ENCODE data around the gene APBA2. TPM values are rescaled to one million over a fixed set of nuclear protein-coding genes. Genes with fewer than 3 reads are reported as not detected.

APBA2 gene
- total RNA-seq, 4 donors from 2014 or later, result 1.6 to 8.2 (median 2.5) TPM

GRCh38 chr15:28978011-28978378 lies 92.2 kb downstream of the APBA2 start:
- H3K9me3 ChIP-seq, result no peaks in the 10 kb centered on the region
- no peaks in the 10 kb centered on the region for H3K36me3 ChIP-seq
- in situ Hi-C loops (cut with MboI; ENCODE audit: low pct_ligation_motif_present in 1 of 4, low pct_unique_long_range_greater_than_20kb in 1 of 4, low sequenced_read_pairs in 3 of 4), result no loop called here
- no peak for DNase-seq
- intact Hi-C loops (cut with DNase I; ENCODE audit: low total_unique reads), result no loop called here
- 58 to 69% methylated on average over 5 to 7 of the region's 7 CpGs for WGBS, 2 donors (ENCODE audit: low coverage in 1 of 2)
- H3K27me3 ChIP-seq, result no peaks in the 10 kb centered on the region
- H3K4me1 ChIP-seq, result no peaks in the 10 kb centered on the region
- no peak overlapping the region for H3K4me3 ChIP-seq
- TF ChIP-seq EP300 (IDR thresholded peaks at IDR 0.05; ENCODE audit: low read depth), result no peak
- TF ChIP-seq POLR2A (IDR thresholded peaks at IDR 0.05), result no peak
- no peak for TF ChIP-seq POLR2AphosphoS5 (IDR thresholded peaks at IDR 0.05)
- TF ChIP-seq, protein P1, sequence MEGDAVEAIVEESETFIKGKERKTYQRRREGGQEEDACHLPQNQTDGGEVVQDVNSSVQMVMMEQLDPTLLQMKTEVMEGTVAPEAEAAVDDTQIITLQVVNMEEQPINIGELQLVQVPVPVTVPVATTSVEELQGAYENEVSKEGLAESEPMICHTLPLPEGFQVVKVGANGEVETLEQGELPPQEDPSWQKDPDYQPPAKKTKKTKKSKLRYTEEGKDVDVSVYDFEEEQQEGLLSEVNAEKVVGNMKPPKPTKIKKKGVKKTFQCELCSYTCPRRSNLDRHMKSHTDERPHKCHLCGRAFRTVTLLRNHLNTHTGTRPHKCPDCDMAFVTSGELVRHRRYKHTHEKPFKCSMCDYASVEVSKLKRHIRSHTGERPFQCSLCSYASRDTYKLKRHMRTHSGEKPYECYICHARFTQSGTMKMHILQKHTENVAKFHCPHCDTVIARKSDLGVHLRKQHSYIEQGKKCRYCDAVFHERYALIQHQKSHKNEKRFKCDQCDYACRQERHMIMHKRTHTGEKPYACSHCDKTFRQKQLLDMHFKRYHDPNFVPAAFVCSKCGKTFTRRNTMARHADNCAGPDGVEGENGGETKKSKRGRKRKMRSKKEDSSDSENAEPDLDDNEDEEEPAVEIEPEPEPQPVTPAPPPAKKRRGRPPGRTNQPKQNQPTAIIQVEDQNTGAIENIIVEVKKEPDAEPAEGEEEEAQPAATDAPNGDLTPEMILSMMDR (IDR thresholded peaks at IDR 0.05), result no peak
- no peak overlapping the region for H3K27ac ChIP-seq

DNA sequence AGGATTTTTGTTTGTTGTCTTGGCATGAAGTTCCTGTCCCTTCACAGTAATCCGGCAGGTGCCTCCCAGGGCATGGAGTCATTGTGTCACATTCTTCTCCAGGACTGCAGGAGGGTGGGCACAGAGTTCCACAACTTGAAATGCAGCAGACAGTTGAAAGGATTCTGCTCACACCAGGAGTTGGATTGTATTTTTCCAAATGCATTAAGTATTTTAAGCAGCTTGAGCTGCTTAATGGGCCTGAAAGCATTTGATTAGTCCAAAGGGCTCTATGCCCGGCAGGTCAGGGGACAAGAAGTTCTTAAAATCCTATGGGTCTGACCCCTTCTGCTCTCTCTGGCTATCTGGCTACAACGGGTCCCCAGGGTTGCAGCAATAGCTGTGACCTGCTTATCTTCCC lies 92.9 kb downstream of the APBA2 start:
- H3K27ac ChIP-seq, result no peak overlapping the region
- in situ Hi-C loops (cut with MboI; ENCODE audit: low pct_ligation_motif_present in 1 of 4, low pct_unique_long_range_greater_than_20kb in 1 of 4, low sequenced_read_pairs in 3 of 4), result no loop called here
- H3K9me3 ChIP-seq, result no peaks in the 10 kb centered on the region
- WGBS, 2 donors (ENCODE audit: low coverage in 1 of 2), result 81% methylated on average over 3 of the region's 3 CpGs; no CpG with 5 or more reads in 1 of the 2 donors
- DNase-seq, result no peak
- no peaks in the 10 kb centered on the region for H3K4me1 ChIP-seq
- no peaks in the 10 kb centered on the region for H3K27me3 ChIP-seq
- no peaks in the 10 kb centered on the region for H3K36me3 ChIP-seq
- TF ChIP-seq EP300 (IDR thresholded peaks at IDR 0.05; ENCODE audit: low read depth) (no peak), POLR2AphosphoS5 (IDR thresholded peaks at IDR 0.05) (no peak), POLR2A (IDR thresholded peaks at IDR 0.05) (no peak)
- TF ChIP-seq, protein P1 (IDR thresholded peaks at IDR 0.05), result no peak
- intact Hi-C loops (cut with DNase I; ENCODE audit: low total_unique reads), result no loop called here
- H3K4me3 ChIP-seq, result no peak overlapping the region

DNA sequence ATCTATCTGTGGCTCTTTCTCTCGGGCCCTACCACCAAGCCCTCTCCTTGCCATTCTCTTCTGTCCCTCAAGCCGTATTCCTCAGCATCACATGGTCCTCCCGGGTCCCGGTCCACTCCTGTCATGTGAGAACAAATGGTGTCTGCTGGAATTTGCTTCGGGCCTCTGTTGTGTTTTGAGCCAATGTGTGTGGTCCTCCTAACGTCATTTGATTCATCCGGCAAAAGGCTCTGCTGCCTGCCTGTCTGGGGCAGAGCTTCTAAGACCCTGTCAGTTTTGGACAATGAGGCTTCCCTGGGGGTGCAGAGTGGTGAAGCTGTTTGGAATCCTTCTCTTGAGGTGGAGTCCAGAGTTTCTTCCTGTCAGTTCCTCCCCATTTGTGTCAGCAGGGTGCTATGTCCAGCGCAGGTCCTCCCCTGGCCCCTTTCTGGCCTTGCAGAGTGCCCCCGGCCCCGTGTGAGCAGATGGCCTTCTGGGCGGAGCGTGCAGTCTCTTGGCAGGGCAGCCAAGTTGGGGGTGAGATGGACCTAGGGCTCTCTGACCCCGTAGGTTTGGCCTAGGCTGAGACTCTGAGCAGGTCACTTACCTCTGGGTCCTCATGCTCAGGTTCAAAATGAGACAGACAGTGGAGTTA lies 93.6 kb downstream of the APBA2 start:
- TF ChIP-seq, protein P1 (IDR thresholded peaks at IDR 0.05), result no peak
- TF ChIP-seq EP300 (IDR thresholded peaks at IDR 0.05; ENCODE audit: low read depth), result no peak
- no peak for TF ChIP-seq POLR2AphosphoS5 (IDR thresholded peaks at IDR 0.05)
- TF ChIP-seq POLR2A (IDR thresholded peaks at IDR 0.05), result no peak
- H3K27ac ChIP-seq, result no peak overlapping the region
- intact Hi-C loops (cut with DNase I; ENCODE audit: low total_unique reads), result no loop called here
- in situ Hi-C loops (cut with MboI; ENCODE audit: low pct_ligation_motif_present in 1 of 4, low pct_unique_long_range_greater_than_20kb in 1 of 4, low sequenced_read_pairs in 3 of 4), result no loop called here
- WGBS, 2 donors (ENCODE audit: low coverage in 1 of 2), result 71% methylated on average over 13 of the region's 13 CpGs; no CpG with 5 or more reads in 1 of the 2 donors
- DNase-seq, result no peak
- no peaks in the 10 kb centered on the region for H3K27me3 ChIP-seq
- no peaks in the 10 kb centered on the region for H3K4me1 ChIP-seq
- H3K9me3 ChIP-seq, result no peaks in the 10 kb centered on the region
- no peaks in the 10 kb centered on the region for H3K36me3 ChIP-seq
- H3K4me3 ChIP-seq, result no peak overlapping the region

DNA sequence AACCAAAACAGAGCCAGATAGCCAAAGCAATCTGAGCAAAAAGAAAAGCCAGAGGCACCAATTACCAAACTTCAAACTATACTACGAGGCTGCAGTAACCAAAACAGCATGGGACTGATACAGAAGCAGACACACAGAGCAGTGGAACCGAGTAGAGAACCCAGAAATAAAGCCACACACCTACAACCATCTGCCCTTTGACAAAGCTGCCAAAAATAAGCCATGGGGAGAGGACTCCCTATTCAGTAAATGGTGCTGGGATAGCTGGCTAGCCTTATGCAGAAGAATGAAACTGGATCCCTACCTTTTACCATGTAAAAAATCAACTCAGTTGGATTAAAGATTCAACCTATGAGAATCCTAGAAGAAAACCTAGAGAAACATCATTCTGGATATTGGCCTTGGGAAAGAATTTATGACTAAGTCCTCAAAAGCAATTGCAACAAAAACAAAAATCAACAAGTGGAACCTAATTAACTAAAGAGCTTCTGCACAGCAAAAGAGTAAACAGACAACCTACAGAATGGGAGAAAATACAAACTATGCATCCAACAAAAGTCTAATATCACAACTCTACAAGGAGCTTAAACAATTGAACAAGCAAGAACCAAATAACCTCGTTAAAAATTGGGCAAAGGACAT lies 95.1 kb downstream of the APBA2 start:
- H3K27me3 ChIP-seq, result no peaks in the 10 kb centered on the region
- no peak for DNase-seq
- intact Hi-C loops (cut with DNase I; ENCODE audit: low total_unique reads) (no loop called here), in situ Hi-C loops (cut with MboI; ENCODE audit: low pct_ligation_motif_present in 1 of 4, low pct_unique_long_range_greater_than_20kb in 1 of 4, low sequenced_read_pairs in 3 of 4) (no loop called here)
- no peak overlapping the region for H3K27ac ChIP-seq
- no peaks in the 10 kb centered on the region for H3K4me1 ChIP-seq
- WGBS, 2 donors (ENCODE audit: low coverage in 1 of 2), result 48 to 73% methylated on average over 3 of the region's 3 CpGs
- TF ChIP-seq, protein P1 (IDR thresholded peaks at IDR 0.05), result no peak
- TF ChIP-seq EP300 (IDR thresholded peaks at IDR 0.05; ENCODE audit: low read depth), result no peak
- no peak for TF ChIP-seq POLR2AphosphoS5 (IDR thresholded peaks at IDR 0.05)
- no peak for TF ChIP-seq POLR2A (IDR thresholded peaks at IDR 0.05)
- no peak overlapping the region for H3K4me3 ChIP-seq
- no peaks in the 10 kb centered on the region for H3K36me3 ChIP-seq
- H3K9me3 ChIP-seq, result no peaks in the 10 kb centered on the region

Data from transverse colon (tissue), 4 donors.